Left cardiac atrium (tissue), 4 donors: Measurements from ENCODE around the gene CDH20. TPM values are rescaled to one million over a fixed set of nuclear protein-coding genes. Genes with fewer than 3 reads are reported as not detected.

Source experiments
- ATAC-seq, 2 donors: fragments of 200-7000 bp; cut with Tn5 transposase; one replicate each; pipeline ENCODE4 v1.9.1; 2020; ENCODE audit warnings: mild to moderate bottlenecking in 2 of 2, moderate library complexity in 2 of 2
- DNase-seq: peaks from one replicate; pipeline ENCODE4 v3.0.0-alpha.2; 2020
- intact Hi-C, 2 donors: fragments of 100-400 bp; cut with DNase I; formaldehyde crosslinking; loops; one replicate each; pipeline versions ENCODE4 v1.14.1 to v1.15.1; 2022 to 2023
- total RNA-seq, 2 donors: library from RNA; stranded (reverse); fragmentation: NEBNext Ultra II Directional; extraction: Animal tissue kit (Norgen Biotek cat#: 25700); gene quantifications; one replicate each; pipeline ENCODE4 v1.2.1, GENCODE V29; 2021
- donor health status: DM: no; HTN: yes; CAD: no.
- donor health status: DM: no; HTN: yes; CAD: no; lungs with severe emphysema.
- donor health status: DM: yes; HTN: yes; CAD: no.
- donor health status: Dilated cardiomyopathy.

Gene CDH20
- total RNA-seq, 2 donors from 2014 or later = 0.06 TPM; not detected in 1

- intact Hi-C loops = no loop called here
- no peak for ATAC-seq
- DNase-seq = no peak
Observed at GRCh38 chr18:61402726-61403125, 69.5 kb downstream of the CDH20 start.

- DNase-seq = no peak
- intact Hi-C loops = no loop called here
- ATAC-seq = no peak
Observed at GRCh38 chr18:61413396-61413795, 80.2 kb downstream of the CDH20 start.

GRCh38 chr18:61414086-61414485 is 80.9 kb downstream of the CDH20 start:
- intact Hi-C loops = no loop called here
- no peak for DNase-seq
- ATAC-seq = no peak

GRCh38 chr18:61419763-61420162 is 86.5 kb downstream of the CDH20 start:
- no peak for DNase-seq
- no peak for ATAC-seq
- intact Hi-C loops = no loop called here

- intact Hi-C loops = no loop called here
- ATAC-seq (no peak), DNase-seq (no peak)
Observed at GRCh38 chr18:61420218-61420885, 87.1 kb downstream of the CDH20 start.

GRCh38 chr18:61426492-61427053 is 93.3 kb downstream of the CDH20 start:
- no peak for DNase-seq
- ATAC-seq = no peak
- intact Hi-C loops = no loop called here

GRCh38 chr18:61428266-61428665 is 95.0 kb downstream of the CDH20 start:
- intact Hi-C loops = no loop called here
- DNase-seq (no peak), ATAC-seq (no peak)

- no peak for ATAC-seq
- DNase-seq = no peak
- intact Hi-C loops = no loop called here
Observed at GRCh38 chr18:61432590-61432989, 99.4 kb downstream of the CDH20 start.

GRCh38 chr18:61435064-61435652 is 101.9 kb downstream of the CDH20 start:
- ATAC-seq = no peak
- no peak for DNase-seq
- intact Hi-C loops = no loop called here

- intact Hi-C loops = no loop called here
- ATAC-seq = no peak
Observed at GRCh38 chr18:61443081-61443725, 110.0 kb downstream of the CDH20 start.

GRCh38 chr18:61448316-61448715 is 115.1 kb downstream of the CDH20 start:
- DNase-seq (no peak), ATAC-seq (no peak)
- intact Hi-C loops = no loop called here

More at GRCh38 chr18:61443081-61443725, 110.0 kb downstream of the CDH20 start:
- no peak for DNase-seq

- ATAC-seq = peak in 1 of 2 donors; percentile 15
- intact Hi-C loops = no loop called here
Observed at GRCh38 chr18:61459896-61460648, 126.8 kb downstream of the CDH20 start.

GRCh38 chr18:61464551-61465142 is 131.4 kb downstream of the CDH20 start:
- intact Hi-C loops = no loop called here
- no peak for ATAC-seq
- no peak for DNase-seq

More at GRCh38 chr18:61459896-61460648, 126.8 kb downstream of the CDH20 start:
- DNase-seq = no peak

- ATAC-seq (no peak), DNase-seq (no peak)
- intact Hi-C loops = no loop called here
Observed at GRCh38 chr18:61466736-61467135, 133.5 kb downstream of the CDH20 start.

- DNase-seq (no peak), ATAC-seq (no peak)
- intact Hi-C loops = no loop called here
Observed at GRCh38 chr18:61470031-61470674, 136.9 kb downstream of the CDH20 start.

GRCh38 chr18:61471541-61471940 is 138.3 kb downstream of the CDH20 start:
- no peak for ATAC-seq

GRCh38 chr18:61471942-61472341 is 138.7 kb downstream of the CDH20 start:
- ATAC-seq = no peak
- no peak for DNase-seq
- intact Hi-C loops = no loop called here

More at GRCh38 chr18:61471541-61471940, 138.3 kb downstream of the CDH20 start:
- no peak for DNase-seq
- intact Hi-C loops = no loop called here

GRCh38 chr18:61474341-61474740 is 141.1 kb downstream of the CDH20 start:
- ATAC-seq (no peak), DNase-seq (no peak)
- intact Hi-C loops = no loop called here

GRCh38 chr18:61474918-61475317 is 141.7 kb downstream of the CDH20 start:
- DNase-seq (no peak), ATAC-seq (no peak)
- intact Hi-C loops = no loop called here
